GM23338 (cell line): ENCODE data around the gene KISS1R. TPM values are rescaled to one million over a fixed set of nuclear protein-coding genes. Genes with fewer than 3 reads are reported as not detected.

Source experiments
- polyA plus RNA-seq: library from polyadenylated mRNA; unstranded; fragments of >200 nt; fragmentation: Nextera tagmentation; extraction: Ambion mirVana; gene quantifications from 2 replicates; pipeline ENCODE4 v1.2.1, GENCODE V29; 2016
- small RNA-seq: library from RNA; depleted of rRNA; stranded (forward); fragments of <200 nt; gene quantifications from one replicate; pipeline ENCODE3, GENCODE V24; 2014; ENCODE audit warnings: low replicate concordance
- total RNA-seq: library from RNA; depleted of rRNA; stranded (reverse); fragments of >200 nt; shearing (Covaris generic); gene quantifications from 2 replicates; pipeline ENCODE4 v1.2.3, GENCODE V29; 2014; rRNA removed

The KISS1R gene
- total and polyA plus RNA-seq, 2 experiments from 2014 or later: 0.78 to 4.0 TPM

Small RNA genes lying within 50 kb of the gene (small RNA-seq; reads per million reads assigned to genes)
- 8.5 reads per million, percentile 96 among the genes with 10 or more reads in this experiment for gene RNU6-9

Other genes with a start within 250 kb of the KISS1R start
- 10.1 and 12.5 TPM in 2 replicates for gene FSTL3, start 240.9 kb upstream of the KISS1R start, total RNA-seq
- gene FSTL3, start 240.9 kb upstream of the KISS1R start, polyA plus RNA-seq: 2.9 and 3.1 TPM in 2 replicates
- gene PRSS57, start 221.9 kb upstream of the KISS1R start, total RNA-seq: not detected in 2 replicates
- gene PRSS57, start 221.9 kb upstream of the KISS1R start, polyA plus RNA-seq: 0.21 and 0.34 TPM in 2 replicates
- gene PALM, start 208.4 kb upstream of the KISS1R start, total RNA-seq: 21.7 and 26.1 TPM in 2 replicates
- gene PALM, start 208.4 kb upstream of the KISS1R start, polyA plus RNA-seq: 3.8 and 4.8 TPM in 2 replicates
- gene MISP, start 166.2 kb upstream of the KISS1R start, total RNA-seq: 0.23 and 0.28 TPM in 2 replicates
- gene MISP, start 166.2 kb upstream of the KISS1R start, polyA plus RNA-seq: 0.27 and 0.40 TPM in 2 replicates
- gene PTBP1, start 119.9 kb upstream of the KISS1R start, total RNA-seq: 539 and 552 TPM in 2 replicates
- gene PTBP1, start 119.9 kb upstream of the KISS1R start, polyA plus RNA-seq: 632 and 705 TPM in 2 replicates
- gene PLPPR3, start 95.4 kb upstream of the KISS1R start, total RNA-seq: 74.7 and 81.1 TPM in 2 replicates
- 13.6 and 14.8 TPM in 2 replicates for gene PLPPR3, start 95.4 kb upstream of the KISS1R start, polyA plus RNA-seq
- 0.50 and 1.4 TPM in 2 replicates for gene AZU1, start 89.5 kb upstream of the KISS1R start, total RNA-seq
- 0.30 and 0.78 TPM in 2 replicates for gene AZU1, start 89.5 kb upstream of the KISS1R start, polyA plus RNA-seq
- 0.21 and 2.4 TPM in 2 replicates for gene PRTN3, start 76.3 kb upstream of the KISS1R start, total RNA-seq
- gene PRTN3, start 76.3 kb upstream of the KISS1R start, polyA plus RNA-seq: 0.68 and 0.87 TPM in 2 replicates
- gene ELANE, start 65.0 kb upstream of the KISS1R start, total RNA-seq: not detected in 2 replicates
- gene ELANE, start 65.0 kb upstream of the KISS1R start, polyA plus RNA-seq: not detected in 2 replicates
- gene CFD, start 57.7 kb upstream of the KISS1R start, total RNA-seq: 0.90 and 3.5 TPM in 2 replicates
- gene CFD, start 57.7 kb upstream of the KISS1R start, polyA plus RNA-seq: 3.4 and 4.7 TPM in 2 replicates
- 62.3 and 73.6 TPM in 2 replicates for gene MED16, start 24.1 kb upstream of the KISS1R start, total RNA-seq
- 52.7 and 58.7 TPM in 2 replicates for gene MED16, start 24.1 kb upstream of the KISS1R start, polyA plus RNA-seq
- gene RNU6-9, start 23.8 kb upstream of the KISS1R start, total RNA-seq: not detected in 2 replicates
- gene RNU6-9, start 23.8 kb upstream of the KISS1R start, polyA plus RNA-seq: not detected in 2 replicates
- gene R3HDM4, start 4.1 kb upstream of the KISS1R start, total RNA-seq: 87.1 and 87.8 TPM in 2 replicates
- gene R3HDM4, start 4.1 kb upstream of the KISS1R start, polyA plus RNA-seq: 76.5 and 87.4 TPM in 2 replicates
- gene ARID3A, start 8.7 kb downstream of the KISS1R start, total RNA-seq: 48.8 and 51.6 TPM in 2 replicates
- gene ARID3A, start 8.7 kb downstream of the KISS1R start, polyA plus RNA-seq: 33.6 and 36.6 TPM in 2 replicates
- gene WDR18, start 67.0 kb downstream of the KISS1R start, total RNA-seq: 112 and 157 TPM in 2 replicates
- gene WDR18, start 67.0 kb downstream of the KISS1R start, polyA plus RNA-seq: 155 and 156 TPM in 2 replicates
- 0.23 and 2.8 TPM in 2 replicates for gene GRIN3B, start 83.1 kb downstream of the KISS1R start, total RNA-seq
- 0.11 and 0.28 TPM in 2 replicates for gene GRIN3B, start 83.1 kb downstream of the KISS1R start, polyA plus RNA-seq
- gene TMEM259, start 103.8 kb downstream of the KISS1R start, total RNA-seq: 144 and 196 TPM in 2 replicates
- 82.8 and 84.5 TPM in 2 replicates for gene TMEM259, start 103.8 kb downstream of the KISS1R start, polyA plus RNA-seq
- gene RNU6-2, start 104.2 kb downstream of the KISS1R start, total RNA-seq: not detected in 2 replicates
- gene RNU6-2, start 104.2 kb downstream of the KISS1R start, polyA plus RNA-seq: not detected in 2 replicates
- 392 and 426 TPM in 2 replicates for gene CNN2, start 109.3 kb downstream of the KISS1R start, total RNA-seq
- 314 and 330 TPM in 2 replicates for gene CNN2, start 109.3 kb downstream of the KISS1R start, polyA plus RNA-seq
- 18.1 and 22.2 TPM in 2 replicates for gene ABCA7, start 122.8 kb downstream of the KISS1R start, total RNA-seq
- gene ABCA7, start 122.8 kb downstream of the KISS1R start, polyA plus RNA-seq: 27.4 and 30.3 TPM in 2 replicates
- 56.0 and 71.8 TPM in 2 replicates for gene ARHGAP45, start 149.8 kb downstream of the KISS1R start, total RNA-seq
- 24.7 and 28.3 TPM in 2 replicates for gene ARHGAP45, start 149.8 kb downstream of the KISS1R start, polyA plus RNA-seq
- gene POLR2E, start 178.0 kb downstream of the KISS1R start, total RNA-seq: 257 and 303 TPM in 2 replicates
- 254 and 286 TPM in 2 replicates for gene POLR2E, start 178.0 kb downstream of the KISS1R start, polyA plus RNA-seq
- gene GPX4, start 186.7 kb downstream of the KISS1R start, total RNA-seq: 284 and 351 TPM in 2 replicates
- gene GPX4, start 186.7 kb downstream of the KISS1R start, polyA plus RNA-seq: 543 and 573 TPM in 2 replicates